Measurements from ENCODE around the gene ETV3L. TPM values are rescaled to one million over a fixed set of nuclear protein-coding genes. Genes with fewer than 3 reads are reported as not detected.
"Not testable (repeated sequence)": the region's sequence is repeated elsewhere in the genome, so short reads cannot be mapped to it uniquely, and the experiment has no call there.

Gene ETV3L
- total RNA-seq, 1 experiment from 2014 or later, result 0.13 TPM

DNA sequence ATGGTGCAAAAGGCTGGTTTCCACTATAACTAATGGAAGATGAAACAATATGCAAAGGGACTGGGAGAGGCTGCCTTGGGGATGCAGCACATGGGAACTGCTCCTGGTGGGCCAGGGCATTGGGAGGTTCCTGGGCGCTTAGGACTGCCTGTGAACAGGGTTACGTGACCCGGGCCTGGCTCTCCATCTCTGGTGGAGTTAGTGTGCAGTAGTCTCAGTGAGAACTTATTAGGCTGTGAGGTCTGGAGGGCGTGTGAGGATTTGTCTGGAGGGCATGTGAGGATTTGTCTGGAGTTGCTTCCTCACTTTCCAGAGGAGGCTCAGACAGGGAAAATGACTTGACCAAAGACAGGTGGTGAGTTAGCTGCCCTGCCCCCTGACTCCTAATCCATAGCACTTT, 1.5 kb upstream of the ETV3L start:
- no peak for DNase-seq (ENCODE audit: low spot score)
- peaks cover 4% of the 10 kb centered on the region for H3K27me3 Mint-ChIP-seq (ENCODE audit: low read depth)
- TF ChIP-seq, protein P1, sequence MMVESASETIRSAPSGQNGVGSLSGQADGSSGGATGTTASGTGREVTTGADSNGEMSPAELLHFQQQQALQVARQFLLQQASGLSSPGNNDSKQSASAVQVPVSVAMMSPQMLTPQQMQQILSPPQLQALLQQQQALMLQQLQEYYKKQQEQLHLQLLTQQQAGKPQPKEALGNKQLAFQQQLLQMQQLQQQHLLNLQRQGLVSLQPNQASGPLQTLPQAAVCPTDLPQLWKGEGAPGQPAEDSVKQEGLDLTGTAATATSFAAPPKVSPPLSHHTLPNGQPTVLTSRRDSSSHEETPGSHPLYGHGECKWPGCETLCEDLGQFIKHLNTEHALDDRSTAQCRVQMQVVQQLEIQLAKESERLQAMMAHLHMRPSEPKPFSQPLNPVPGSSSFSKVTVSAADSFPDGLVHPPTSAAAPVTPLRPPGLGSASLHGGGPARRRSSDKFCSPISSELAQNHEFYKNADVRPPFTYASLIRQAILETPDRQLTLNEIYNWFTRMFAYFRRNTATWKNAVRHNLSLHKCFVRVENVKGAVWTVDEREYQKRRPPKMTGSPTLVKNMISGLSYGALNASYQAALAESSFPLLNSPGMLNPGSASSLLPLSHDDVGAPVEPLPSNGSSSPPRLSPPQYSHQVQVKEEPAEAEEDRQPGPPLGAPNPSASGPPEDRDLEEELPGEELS (CRISPR knock-in tag; IDR thresholded peaks at IDR 0.05), result no peak
- peaks cover 20% of the 10 kb centered on the region for H3K4me1 Mint-ChIP-seq
- no peak overlapping the region for H3K4me3 Mint-ChIP-seq
- no peak overlapping the region for H3K27ac Mint-ChIP-seq
- no peaks in the 10 kb centered on the region for H3K9me3 Mint-ChIP-seq
- H3K36me3 Mint-ChIP-seq, result no peaks in the 10 kb centered on the region
- no peak for ATAC-seq
- CTCF ChIA-PET, result interaction anchor here (0.5 to 4.1 kb wide), 3 partner anchors 11 to 394 kb away, joined by 3 to 26 read pairs (median 7); no protein-coding TSS in a partner anchor
- POLR2A ChIA-PET, result interaction anchor here (1.6 kb wide), 1 partner anchor 13 kb away, joined by 7 read pairs; no protein-coding TSS in a partner anchor

DNA sequence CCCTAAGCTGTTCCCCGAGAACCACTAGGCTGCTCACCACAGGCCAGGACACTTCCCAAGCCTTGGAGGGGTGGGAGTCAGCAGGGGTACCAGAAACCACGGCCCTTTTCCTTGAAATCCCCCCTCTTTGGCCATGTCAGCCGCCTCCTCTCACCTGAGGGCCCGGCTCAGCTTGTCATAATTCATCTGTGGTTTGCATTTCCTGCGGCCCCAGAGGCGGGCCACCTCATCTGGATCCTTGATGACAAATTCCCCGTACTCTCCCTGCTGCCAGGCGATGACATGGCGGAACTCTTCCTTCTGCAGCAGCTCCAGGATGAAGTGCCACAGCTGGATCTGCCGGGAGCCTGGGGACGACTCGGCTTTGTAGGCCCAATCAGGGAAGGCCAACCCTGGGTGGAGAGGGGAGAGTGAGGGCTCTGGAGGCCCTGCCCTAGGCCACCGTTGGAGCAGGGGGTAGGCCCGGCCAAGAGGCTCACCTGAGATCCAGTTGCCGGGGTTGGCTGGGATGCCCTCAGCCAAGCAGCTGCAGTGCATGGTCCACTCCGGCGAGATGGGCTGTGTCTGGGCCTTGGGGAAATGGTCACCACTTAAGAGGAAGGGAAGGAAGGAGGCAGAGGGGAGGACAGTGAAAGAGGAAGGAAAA, 498 bp downstream of the ETV3L start:
- CTCF ChIA-PET, result interaction anchor here (0.7 to 4.1 kb wide), 3 partner anchors 9 to 57 kb away, joined by 3 to 26 read pairs (median 16); no protein-coding TSS in a partner anchor
- peak; percentile 25; the same call in 1 of the 2 replicates for ATAC-seq
- H3K4me3 Mint-ChIP-seq; H3K27ac Mint-ChIP-seq; H3K9me3 Mint-ChIP-seq; H3K36me3 Mint-ChIP-seq; DNase-seq (ENCODE audit: low spot score); H3K27me3 Mint-ChIP-seq (ENCODE audit: low read depth); H3K4me1 Mint-ChIP-seq: not testable (repeated sequence)
- POLR2A ChIA-PET, result interaction anchor here (0.6 kb wide), 1 partner anchor 141 kb away, joined by 3 read pairs; no protein-coding TSS in a partner anchor

DNA sequence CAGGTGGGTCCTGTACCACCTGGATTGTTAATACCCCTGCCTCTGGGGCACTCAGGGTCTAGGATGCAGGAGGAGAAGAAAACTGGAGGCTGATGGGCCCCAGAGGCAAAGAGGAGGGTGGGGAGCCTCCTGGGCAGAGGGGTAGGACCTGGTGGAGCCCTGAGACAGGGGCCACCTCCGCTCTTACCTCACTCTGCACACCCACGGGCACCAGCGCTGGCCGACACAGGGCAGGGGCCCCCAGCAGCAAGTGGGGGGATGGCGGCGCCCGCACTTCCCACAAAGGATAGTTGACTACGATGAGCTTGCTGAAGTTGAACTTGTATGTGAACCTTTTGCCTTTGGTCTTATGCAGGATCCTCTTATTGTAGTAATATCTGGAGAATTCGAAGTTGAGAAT, 1.1 kb downstream of the ETV3L start:
- CTCF ChIA-PET, result interaction anchor here (3.0 to 4.1 kb wide), 2 partner anchors 8 to 58 kb away, joined by 16 to 26 read pairs; no protein-coding TSS in a partner anchor

More for the DNA sequence above, 1.1 kb downstream of the ETV3L start:
- H3K27ac Mint-ChIP-seq, result no peak overlapping the region
- no peaks in the 10 kb centered on the region for H3K9me3 Mint-ChIP-seq
- TF ChIP-seq, protein P2, sequence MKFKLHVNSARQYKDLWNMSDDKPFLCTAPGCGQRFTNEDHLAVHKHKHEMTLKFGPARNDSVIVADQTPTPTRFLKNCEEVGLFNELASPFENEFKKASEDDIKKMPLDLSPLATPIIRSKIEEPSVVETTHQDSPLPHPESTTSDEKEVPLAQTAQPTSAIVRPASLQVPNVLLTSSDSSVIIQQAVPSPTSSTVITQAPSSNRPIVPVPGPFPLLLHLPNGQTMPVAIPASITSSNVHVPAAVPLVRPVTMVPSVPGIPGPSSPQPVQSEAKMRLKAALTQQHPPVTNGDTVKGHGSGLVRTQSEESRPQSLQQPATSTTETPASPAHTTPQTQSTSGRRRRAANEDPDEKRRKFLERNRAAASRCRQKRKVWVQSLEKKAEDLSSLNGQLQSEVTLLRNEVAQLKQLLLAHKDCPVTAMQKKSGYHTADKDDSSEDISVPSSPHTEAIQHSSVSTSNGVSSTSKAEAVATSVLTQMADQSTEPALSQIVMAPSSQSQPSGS (CRISPR knock-in tag; IDR thresholded peaks at IDR 0.05; ENCODE audit: borderline replicate concordance, low read depth), result no peak
- TF ChIP-seq NR3C1 (CRISPR knock-in tag; conservative IDR thresholded peaks at IDR 0.05; ENCODE audit: low read depth) (no peak), MYBL2 (CRISPR knock-in tag; IDR thresholded peaks at IDR 0.05) (no peak), GABPB1 (CRISPR knock-in tag; IDR thresholded peaks at IDR 0.05) (no peak), ETV6 (CRISPR knock-in tag; IDR thresholded peaks at IDR 0.05) (no peak), SP1 (CRISPR knock-in tag; conservative IDR thresholded peaks at IDR 0.05) (no peak), KAT7 (CRISPR knock-in tag; IDR thresholded peaks at IDR 0.05; ENCODE audit: borderline replicate concordance) (no peak), ZNF232 (CRISPR knock-in tag; IDR thresholded peaks at IDR 0.05) (no peak), PRRX2 (CRISPR knock-in tag; IDR thresholded peaks at IDR 0.05) (no peak), FOXJ3 (CRISPR knock-in tag; IDR thresholded peaks at IDR 0.05; ENCODE audit: borderline replicate concordance) (no peak)
- TF ChIP-seq, protein P3, sequence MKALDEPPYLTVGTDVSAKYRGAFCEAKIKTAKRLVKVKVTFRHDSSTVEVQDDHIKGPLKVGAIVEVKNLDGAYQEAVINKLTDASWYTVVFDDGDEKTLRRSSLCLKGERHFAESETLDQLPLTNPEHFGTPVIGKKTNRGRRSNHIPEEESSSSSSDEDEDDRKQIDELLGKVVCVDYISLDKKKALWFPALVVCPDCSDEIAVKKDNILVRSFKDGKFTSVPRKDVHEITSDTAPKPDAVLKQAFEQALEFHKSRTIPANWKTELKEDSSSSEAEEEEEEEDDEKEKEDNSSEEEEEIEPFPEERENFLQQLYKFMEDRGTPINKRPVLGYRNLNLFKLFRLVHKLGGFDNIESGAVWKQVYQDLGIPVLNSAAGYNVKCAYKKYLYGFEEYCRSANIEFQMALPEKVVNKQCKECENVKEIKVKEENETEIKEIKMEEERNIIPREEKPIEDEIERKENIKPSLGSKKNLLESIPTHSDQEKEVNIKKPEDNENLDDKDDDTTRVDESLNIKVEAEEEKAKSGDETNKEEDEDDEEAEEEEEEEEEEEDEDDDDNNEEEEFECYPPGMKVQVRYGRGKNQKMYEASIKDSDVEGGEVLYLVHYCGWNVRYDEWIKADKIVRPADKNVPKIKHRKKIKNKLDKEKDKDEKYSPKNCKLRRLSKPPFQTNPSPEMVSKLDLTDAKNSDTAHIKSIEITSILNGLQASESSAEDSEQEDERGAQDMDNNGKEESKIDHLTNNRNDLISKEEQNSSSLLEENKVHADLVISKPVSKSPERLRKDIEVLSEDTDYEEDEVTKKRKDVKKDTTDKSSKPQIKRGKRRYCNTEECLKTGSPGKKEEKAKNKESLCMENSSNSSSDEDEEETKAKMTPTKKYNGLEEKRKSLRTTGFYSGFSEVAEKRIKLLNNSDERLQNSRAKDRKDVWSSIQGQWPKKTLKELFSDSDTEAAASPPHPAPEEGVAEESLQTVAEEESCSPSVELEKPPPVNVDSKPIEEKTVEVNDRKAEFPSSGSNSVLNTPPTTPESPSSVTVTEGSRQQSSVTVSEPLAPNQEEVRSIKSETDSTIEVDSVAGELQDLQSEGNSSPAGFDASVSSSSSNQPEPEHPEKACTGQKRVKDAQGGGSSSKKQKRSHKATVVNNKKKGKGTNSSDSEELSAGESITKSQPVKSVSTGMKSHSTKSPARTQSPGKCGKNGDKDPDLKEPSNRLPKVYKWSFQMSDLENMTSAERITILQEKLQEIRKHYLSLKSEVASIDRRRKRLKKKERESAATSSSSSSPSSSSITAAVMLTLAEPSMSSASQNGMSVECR (CRISPR knock-in tag; IDR thresholded peaks at IDR 0.05; ENCODE audit: borderline replicate concordance), result no peak
- TF ChIP-seq, protein P4, sequence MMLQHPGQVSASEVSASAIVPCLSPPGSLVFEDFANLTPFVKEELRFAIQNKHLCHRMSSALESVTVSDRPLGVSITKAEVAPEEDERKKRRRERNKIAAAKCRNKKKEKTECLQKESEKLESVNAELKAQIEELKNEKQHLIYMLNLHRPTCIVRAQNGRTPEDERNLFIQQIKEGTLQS (CRISPR knock-in tag; conservative IDR thresholded peaks at IDR 0.05), result no peak
- TF ChIP-seq, protein P5, sequence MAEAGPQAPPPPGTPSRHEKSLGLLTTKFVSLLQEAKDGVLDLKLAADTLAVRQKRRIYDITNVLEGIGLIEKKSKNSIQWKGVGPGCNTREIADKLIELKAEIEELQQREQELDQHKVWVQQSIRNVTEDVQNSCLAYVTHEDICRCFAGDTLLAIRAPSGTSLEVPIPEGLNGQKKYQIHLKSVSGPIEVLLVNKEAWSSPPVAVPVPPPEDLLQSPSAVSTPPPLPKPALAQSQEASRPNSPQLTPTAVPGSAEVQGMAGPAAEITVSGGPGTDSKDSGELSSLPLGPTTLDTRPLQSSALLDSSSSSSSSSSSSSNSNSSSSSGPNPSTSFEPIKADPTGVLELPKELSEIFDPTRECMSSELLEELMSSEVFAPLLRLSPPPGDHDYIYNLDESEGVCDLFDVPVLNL (CRISPR knock-in tag; IDR thresholded peaks at IDR 0.05; ENCODE audit: borderline replicate concordance, low read depth), result no peak
- H3K36me3 Mint-ChIP-seq, result no peaks in the 10 kb centered on the region
- peaks cover 14% of the 10 kb centered on the region for H3K4me1 Mint-ChIP-seq
- no peaks in the 10 kb centered on the region; the same call in 1 of the 2 replicates for H3K27me3 Mint-ChIP-seq (ENCODE audit: low read depth)
- DNase-seq (ENCODE audit: low spot score), result no peak
- H3K4me3 Mint-ChIP-seq, result no peak overlapping the region
- POLR2A ChIA-PET, result interaction anchor here (0.6 kb wide), 1 partner anchor 141 kb away, joined by 3 read pairs; no protein-coding TSS in a partner anchor
- ATAC-seq, result no peak
